ENCODE measurements around the gene XPR1. TPM values are rescaled to one million over a fixed set of nuclear protein-coding genes. Genes with fewer than 3 reads are reported as not detected.

Gene XPR1
- total and polyA plus RNA-seq, 10 of the 15 experiments (the other 5 are each of a cell fraction or from before 2014, with no cell fraction given): 1.1 to 33.9 (median 11.3) TPM

DNA sequence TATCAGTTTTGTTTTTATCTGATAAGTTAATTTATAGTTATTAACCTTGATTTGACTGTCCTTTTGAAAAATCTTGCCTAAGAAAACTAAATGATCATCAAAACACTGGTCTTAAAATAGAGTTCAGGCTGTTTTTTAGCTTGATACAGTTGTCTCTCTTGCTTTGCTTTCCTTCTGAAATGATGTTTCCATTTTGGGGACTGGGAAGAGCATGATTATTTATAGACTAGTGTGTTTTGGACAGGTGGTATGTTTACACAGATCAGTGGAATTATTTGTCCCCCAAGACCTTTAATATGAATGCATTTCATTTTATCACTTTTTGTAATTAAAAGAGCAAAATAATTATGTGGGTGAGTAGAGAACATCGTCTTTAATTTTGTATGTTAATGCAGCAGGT, 90.8 kb downstream of the XPR1 start (continued):
- no peak for TF ChIP-seq BCLAF1 (IDR thresholded peaks at IDR 0.05)
- TF ChIP-seq, protein P1, sequence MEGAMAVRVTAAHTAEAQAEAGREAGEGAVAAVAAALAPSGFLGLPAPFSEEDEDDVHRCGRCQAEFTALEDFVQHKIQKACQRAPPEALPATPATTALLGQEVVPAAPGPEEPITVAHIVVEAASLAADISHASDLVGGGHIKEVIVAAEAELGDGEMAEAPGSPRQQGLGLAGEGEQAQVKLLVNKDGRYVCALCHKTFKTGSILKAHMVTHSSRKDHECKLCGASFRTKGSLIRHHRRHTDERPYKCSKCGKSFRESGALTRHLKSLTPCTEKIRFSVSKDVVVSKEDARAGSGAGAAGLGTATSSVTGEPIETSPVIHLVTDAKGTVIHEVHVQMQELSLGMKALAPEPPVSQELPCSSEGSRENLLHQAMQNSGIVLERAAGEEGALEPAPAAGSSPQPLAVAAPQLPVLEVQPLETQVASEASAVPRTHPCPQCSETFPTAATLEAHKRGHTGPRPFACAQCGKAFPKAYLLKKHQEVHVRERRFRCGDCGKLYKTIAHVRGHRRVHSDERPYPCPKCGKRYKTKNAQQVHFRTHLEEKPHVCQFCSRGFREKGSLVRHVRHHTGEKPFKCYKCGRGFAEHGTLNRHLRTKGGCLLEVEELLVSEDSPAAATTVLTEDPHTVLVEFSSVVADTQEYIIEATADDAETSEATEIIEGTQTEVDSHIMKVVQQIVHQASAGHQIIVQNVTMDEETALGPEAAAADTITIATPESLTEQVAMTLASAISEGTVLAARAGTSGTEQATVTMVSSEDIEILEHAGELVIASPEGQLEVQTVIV (IDR thresholded peaks at IDR 0.05; ENCODE audit: borderline replicate concordance, partially characterized antibody): no peak
- TF ChIP-seq RB1 (IDR thresholded peaks at IDR 0.05; ENCODE audit: borderline replicate concordance): no peak

- no peaks in the 10 kb centered on the region for H4K20me1 ChIP-seq (ENCODE audit: control insufficient read depth, insufficient read depth)
- no peak overlapping the region for H3K27ac ChIP-seq (ENCODE audit: control insufficient read depth, insufficient read depth)
- FAIRE-seq: no peak
- no peak for ATAC-seq
- POLR2A ChIA-PET: interaction anchor here (0.5 kb wide), 1 partner anchor 10 kb away, joined by 4 read pairs; no protein-coding TSS in a partner anchor
- intact Hi-C loops (cut with micrococcal nuclease; ENCODE audit: unreplicated experiment): no loop called here
- in situ Hi-C loops (cut with MboI): no loop called here
- no peaks in the 10 kb centered on the region for H3K36me3 ChIP-seq (ENCODE audit: control insufficient read depth in 2 of 2, insufficient read depth in 2 of 2, low read length in 1 of 2)
- H3K27me3 ChIP-seq (replicated peaks in 1 of 2; ENCODE audit: control insufficient read depth in 2 of 2, insufficient read depth in 2 of 2, low read length in 1 of 2): no peaks in the 10 kb centered on the region
- H3K9ac ChIP-seq (ENCODE audit: control insufficient read depth, insufficient read depth, low read length): no peak overlapping the region
- CTCF ChIA-PET: interaction anchor here (0.8 kb wide), 1 partner anchor 22 kb away, joined by 3 read pairs; no protein-coding TSS in a partner anchor
- SMC1A ChIA-PET (ENCODE audit: uncharacterized antibody, unreplicated experiment): no interaction called here
- no peaks in the 10 kb centered on the region; the same call in 2 of the 3 replicates for H3K9me3 ChIP-seq (replicated peaks; ENCODE audit: control insufficient read depth, insufficient read depth, low read length)
- H3K4me2 ChIP-seq (ENCODE audit: control insufficient read depth, insufficient read depth): no peak overlapping the region
- H3K79me2 ChIP-seq (ENCODE audit: control insufficient read depth, insufficient read depth, low read length): no peaks in the 10 kb centered on the region
- RAD21 ChIA-PET (ENCODE audit: unreplicated experiment): no interaction called here
- no peak overlapping the region for H2AFZ ChIP-seq (ENCODE audit: control insufficient read depth, low read depth, low read length)
- no peak overlapping the region for H3K4me3 ChIP-seq
- DNase-seq (ENCODE audit: low read depth, low spot score): no peak
- WGBS (ENCODE audit: insufficient coverage, insufficient replicate concordance, low lambda C conversion rate, missing lambda C conversion rate): 95% methylated on average over 1 of the region's 1 CpG
- H3K4me1 ChIP-seq (ENCODE audit: control insufficient read depth, insufficient read depth, low read length): no peaks in the 10 kb centered on the region
- no TSS peak for BruUV-seq (replicated peaks)
- TF ChIP-seq, protein P2, sequence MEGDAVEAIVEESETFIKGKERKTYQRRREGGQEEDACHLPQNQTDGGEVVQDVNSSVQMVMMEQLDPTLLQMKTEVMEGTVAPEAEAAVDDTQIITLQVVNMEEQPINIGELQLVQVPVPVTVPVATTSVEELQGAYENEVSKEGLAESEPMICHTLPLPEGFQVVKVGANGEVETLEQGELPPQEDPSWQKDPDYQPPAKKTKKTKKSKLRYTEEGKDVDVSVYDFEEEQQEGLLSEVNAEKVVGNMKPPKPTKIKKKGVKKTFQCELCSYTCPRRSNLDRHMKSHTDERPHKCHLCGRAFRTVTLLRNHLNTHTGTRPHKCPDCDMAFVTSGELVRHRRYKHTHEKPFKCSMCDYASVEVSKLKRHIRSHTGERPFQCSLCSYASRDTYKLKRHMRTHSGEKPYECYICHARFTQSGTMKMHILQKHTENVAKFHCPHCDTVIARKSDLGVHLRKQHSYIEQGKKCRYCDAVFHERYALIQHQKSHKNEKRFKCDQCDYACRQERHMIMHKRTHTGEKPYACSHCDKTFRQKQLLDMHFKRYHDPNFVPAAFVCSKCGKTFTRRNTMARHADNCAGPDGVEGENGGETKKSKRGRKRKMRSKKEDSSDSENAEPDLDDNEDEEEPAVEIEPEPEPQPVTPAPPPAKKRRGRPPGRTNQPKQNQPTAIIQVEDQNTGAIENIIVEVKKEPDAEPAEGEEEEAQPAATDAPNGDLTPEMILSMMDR (IDR thresholded peaks at IDR 0.05 in 2 of 3, conservative IDR thresholded peaks at IDR 0.05 in 1 of 3; ENCODE audit: control insufficient read depth in 2 of 3, extremely low read depth in 1 of 3, insufficient read depth in 1 of 3, low read depth in 3 of 3, low read length in 3 of 3): no peak
- TF ChIP-seq RCOR1 (conservative IDR thresholded peaks at IDR 0.05; ENCODE audit: low read depth, low read length) (no peak), ZNF592 (IDR thresholded peaks at IDR 0.05) (no peak), ZNF217 (IDR thresholded peaks at IDR 0.05) (no peak)
These were observed 92.2 kb downstream of the XPR1 start for GRCh38 chr1:180724055-180724454.
